HUES64 (cell line): Measurements from ENCODE around the gene SYNGR1.
"Not testable (repeated sequence)": the region's sequence is repeated elsewhere in the genome, so short reads cannot be mapped to it uniquely, and the experiment has no call there.

Experiments used
- H3K27ac ChIP-seq: 2 replicates; pipeline ENCODE4 v1.7.0; 2013; ENCODE audit warnings: low read depth, low read length, inconsistent platforms
- H3K27me3 ChIP-seq: 2 replicates; pipeline ENCODE4 v1.6.1; 2013; ENCODE audit warnings: mild to moderate bottlenecking, low read length; ENCODE audit not compliant: insufficient read depth
- H3K36me3 ChIP-seq: 2 replicates; pipeline ENCODE4 v1.6.1; 2013; ENCODE audit warnings: mild to moderate bottlenecking, low read length; ENCODE audit not compliant: insufficient read depth
- H3K4me1 ChIP-seq: 2 replicates; pipeline ENCODE4 v1.6.1; 2013; ENCODE audit warnings: mild to moderate bottlenecking, low read length, moderate library complexity; ENCODE audit not compliant: insufficient read depth
- H3K4me3 ChIP-seq: 2 replicates; pipeline ENCODE4 v1.5.1; 2013; ENCODE audit warnings: mild to moderate bottlenecking, low read length, moderate library complexity
- H3K9ac ChIP-seq: 2 replicates; pipeline ENCODE4 v1.6.1; 2013; ENCODE audit warnings: mild to moderate bottlenecking, low read depth, low read length
- H3K9me3 ChIP-seq: 2 replicates; pipeline ENCODE4 v1.6.1; 2013; ENCODE audit warnings: low read depth, low read length; ENCODE audit not compliant: insufficient read depth
- WGBS: fragments of 150-250, 120-280 bp; methylation state at CpG from one replicate; pipeline ENCODE4 v1.1.7; 2013; ENCODE audit warnings: missing lambda C conversion rate; 5-methylcytosine and 5-hydroxymethylcytosine counted together

Gene SYNGR1

DNA sequence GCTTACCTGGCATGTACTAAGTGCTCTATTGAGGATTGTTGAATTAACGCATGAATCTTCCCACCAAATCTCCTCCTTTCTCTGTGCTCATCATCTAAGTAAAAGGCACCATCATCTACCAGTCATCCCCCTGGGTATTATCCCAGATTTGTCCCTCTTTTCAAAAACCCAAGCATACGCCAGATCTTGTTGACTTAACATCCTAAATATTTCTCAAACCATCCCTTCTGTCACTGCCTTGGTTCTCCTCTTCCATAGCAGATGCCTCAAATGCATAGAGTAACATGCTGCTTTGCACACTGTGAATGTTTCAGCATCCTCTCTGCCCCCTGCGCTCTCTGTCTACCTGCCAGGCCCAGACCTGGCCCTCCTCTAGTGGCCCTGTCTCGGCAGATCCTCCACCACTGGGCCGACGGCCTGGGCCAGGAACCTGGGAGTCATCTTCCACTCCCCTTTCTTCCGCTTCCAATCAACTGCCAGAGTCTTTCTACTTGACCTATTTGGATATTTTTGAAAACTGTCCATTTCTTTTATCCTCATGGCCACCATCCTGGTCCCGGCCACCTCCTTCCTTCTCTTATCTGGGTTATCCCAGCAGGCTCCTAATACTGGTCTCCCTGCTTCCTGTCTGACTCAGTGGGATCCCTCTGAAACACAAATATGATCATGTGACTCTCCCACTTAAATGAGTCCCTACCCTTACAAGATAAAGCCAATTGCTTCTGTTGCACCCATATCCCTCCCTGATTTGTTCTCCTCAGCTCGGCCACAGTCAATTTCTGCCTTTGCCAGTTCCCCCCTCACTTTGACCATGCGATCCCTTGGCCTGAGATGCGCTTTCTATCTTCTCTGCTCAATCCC is 46.4 kb downstream of the SYNGR1 start:
- 85% methylated on average over 11 of the region's 11 CpGs for WGBS
- Histone ChIP-seq H3K27me3 (no peaks in the 10 kb centered on the region), H3K36me3 (no peaks in the 10 kb centered on the region), H3K4me1 (no peaks in the 10 kb centered on the region), H3K27ac (no peak overlapping the region), H3K9ac (no peak overlapping the region), H3K9me3 (no peaks in the 10 kb centered on the region), H3K4me3 (no peak overlapping the region)

DNA sequence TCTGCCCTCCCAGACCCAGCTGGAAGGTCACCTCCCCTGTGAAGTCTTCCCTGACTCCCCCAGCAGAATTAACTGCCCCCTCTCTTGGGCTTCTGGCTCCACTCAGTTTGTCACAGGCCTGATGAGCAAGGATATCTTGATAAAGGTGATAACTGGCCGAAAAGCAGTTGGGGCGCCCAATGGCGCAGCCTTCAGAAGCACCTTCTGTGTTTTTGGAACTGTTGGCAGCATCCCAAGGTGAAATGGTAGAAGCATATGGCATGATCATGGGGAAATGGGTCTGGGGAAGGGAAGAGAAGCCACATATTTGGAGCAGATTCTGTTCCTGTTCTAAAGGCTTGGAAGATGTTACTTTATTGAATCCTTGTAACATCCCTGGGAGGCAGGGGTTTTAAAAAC is 47.0 kb downstream of the SYNGR1 start:
- WGBS: 95% methylated on average over 3 of the region's 3 CpGs
- no peaks in the 10 kb centered on the region for H3K4me1 ChIP-seq
- no peaks in the 10 kb centered on the region for H3K36me3 ChIP-seq
- no peaks in the 10 kb centered on the region for H3K9me3 ChIP-seq
- H3K9ac ChIP-seq: no peak overlapping the region
- H3K27ac ChIP-seq: no peak overlapping the region
- H3K4me3 ChIP-seq: no peak overlapping the region
- H3K27me3 ChIP-seq: no peaks in the 10 kb centered on the region

GRCh38 chr22:39401301-39401631 is 51.5 kb downstream of the SYNGR1 start:
- Histone ChIP-seq H3K27me3 (no peaks in the 10 kb centered on the region), H3K4me1 (no peaks in the 10 kb centered on the region), H3K36me3 (peaks cover 3% of the 10 kb centered on the region; the same call in 1 of the 2 replicates), H3K9me3 (no peaks in the 10 kb centered on the region), H3K9ac (no peak overlapping the region), H3K4me3 (no peak overlapping the region), H3K27ac (no peak overlapping the region)
- 96% methylated on average over 4 of the region's 4 CpGs for WGBS

- no peaks in the 10 kb centered on the region for H3K4me1 ChIP-seq
- no peaks in the 10 kb centered on the region for H3K27me3 ChIP-seq
- no peak overlapping the region for H3K9ac ChIP-seq
- no peak overlapping the region for H3K4me3 ChIP-seq
- peaks cover 3% of the 10 kb centered on the region; the same call in 1 of the 2 replicates for H3K36me3 ChIP-seq
- no peak overlapping the region for H3K27ac ChIP-seq
- no peaks in the 10 kb centered on the region for H3K9me3 ChIP-seq
- WGBS: 90% methylated on average over 28 of the region's 28 CpGs
Measured at GRCh38 chr22:39405346-39406085, 55.7 kb downstream of the SYNGR1 start.

DNA sequence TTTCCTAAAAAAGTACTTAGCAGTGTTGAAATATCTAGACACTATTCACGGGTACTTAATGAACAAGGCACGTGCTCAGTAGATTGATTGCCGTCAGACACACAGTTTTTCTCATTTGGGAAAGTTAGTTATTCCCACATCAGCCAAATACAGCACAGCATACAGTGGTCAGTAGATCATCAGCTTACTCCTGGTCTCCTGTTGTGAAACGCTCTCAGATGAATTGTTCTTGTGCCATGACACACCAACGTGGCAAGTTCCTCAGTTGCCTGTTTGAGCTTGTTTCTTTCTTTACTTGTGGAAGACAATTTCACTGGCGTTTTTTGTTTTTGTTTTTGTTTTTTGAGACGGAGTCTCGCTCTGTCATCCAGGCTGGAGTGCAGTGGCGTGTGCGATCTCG is 58.4 kb downstream of the SYNGR1 start:
- 94% methylated on average over 11 of the region's 11 CpGs for WGBS
- Histone ChIP-seq H3K27me3 (no peaks in the 10 kb centered on the region), H3K36me3 (peaks cover 3% of the 10 kb centered on the region; the same call in 1 of the 2 replicates), H3K4me3 (no peak overlapping the region), H3K9ac (no peak overlapping the region), H3K27ac (no peak overlapping the region), H3K4me1 (no peaks in the 10 kb centered on the region), H3K9me3 (no peaks in the 10 kb centered on the region)

DNA sequence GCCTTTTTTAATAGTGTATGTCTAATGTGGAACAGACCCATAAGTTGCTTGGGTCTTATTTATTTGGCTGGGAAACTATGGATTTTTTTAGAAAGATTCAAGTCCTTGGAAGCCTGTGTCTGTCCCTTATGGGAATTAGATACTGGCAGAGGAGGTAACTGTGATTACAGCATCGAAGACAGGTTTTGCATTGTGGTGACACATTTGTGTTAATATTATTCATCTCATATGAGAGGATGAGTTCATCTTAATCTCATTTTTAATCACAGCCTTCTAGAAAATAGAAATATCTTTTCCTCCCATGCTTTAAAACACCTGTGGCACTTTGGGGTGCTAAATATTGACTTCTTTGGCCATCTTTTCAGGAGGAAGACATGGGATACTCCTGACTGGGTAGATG is 59.0 kb downstream of the SYNGR1 start:
- Histone ChIP-seq H3K9me3 (no peaks in the 10 kb centered on the region), H3K27ac (no peak overlapping the region), H3K9ac (no peak overlapping the region), H3K4me1 (no peaks in the 10 kb centered on the region), H3K4me3 (no peak overlapping the region), H3K27me3 (no peaks in the 10 kb centered on the region), H3K36me3 (peaks cover 3% of the 10 kb centered on the region; the same call in 1 of the 2 replicates)
- WGBS: 80% methylated on average over 1 of the region's 1 CpG

- H3K4me1 ChIP-seq: no peaks in the 10 kb centered on the region
- no peak overlapping the region for H3K9ac ChIP-seq
- H3K27me3 ChIP-seq: no peaks in the 10 kb centered on the region
- no peak overlapping the region for H3K27ac ChIP-seq
- WGBS: 93% methylated on average over 11 of the region's 11 CpGs
- no peaks in the 10 kb centered on the region for H3K9me3 ChIP-seq
- no peak overlapping the region for H3K4me3 ChIP-seq
- peaks cover 3% of the 10 kb centered on the region; the same call in 1 of the 2 replicates for H3K36me3 ChIP-seq
Measured at GRCh38 chr22:39409516-39410029, 59.8 kb downstream of the SYNGR1 start.

DNA sequence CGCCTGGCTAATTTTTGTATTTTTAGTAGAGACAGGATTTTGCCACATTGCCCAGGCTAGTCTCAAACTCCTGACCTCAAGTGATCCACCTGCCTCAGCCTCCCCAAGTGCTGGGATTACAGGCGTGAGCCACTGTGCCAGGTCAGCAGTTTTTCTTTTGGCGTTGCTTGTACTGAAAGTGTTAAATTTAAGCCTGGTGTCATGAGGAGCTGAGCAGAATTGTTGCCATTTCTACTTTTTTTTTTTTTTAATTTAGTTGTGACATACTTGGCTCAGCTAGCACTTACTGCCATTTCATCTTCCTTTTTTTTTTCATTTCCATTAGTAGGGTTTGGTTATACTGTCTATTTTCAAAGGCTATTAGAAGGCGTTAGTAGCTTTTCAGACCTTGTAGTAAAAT is 60.5 kb downstream of the SYNGR1 start:
- 98% methylated on average over 3 of the region's 4 CpGs for WGBS
- H3K36me3 ChIP-seq: peaks cover 5% of the 10 kb centered on the region; the same call in 1 of the 2 replicates
- no peaks in the 10 kb centered on the region for H3K9me3 ChIP-seq
- H3K9ac ChIP-seq: no peak overlapping the region
- H3K4me3 ChIP-seq: no peak overlapping the region
- no peaks in the 10 kb centered on the region for H3K4me1 ChIP-seq
- H3K27ac ChIP-seq: no peak overlapping the region
- no peaks in the 10 kb centered on the region for H3K27me3 ChIP-seq

DNA sequence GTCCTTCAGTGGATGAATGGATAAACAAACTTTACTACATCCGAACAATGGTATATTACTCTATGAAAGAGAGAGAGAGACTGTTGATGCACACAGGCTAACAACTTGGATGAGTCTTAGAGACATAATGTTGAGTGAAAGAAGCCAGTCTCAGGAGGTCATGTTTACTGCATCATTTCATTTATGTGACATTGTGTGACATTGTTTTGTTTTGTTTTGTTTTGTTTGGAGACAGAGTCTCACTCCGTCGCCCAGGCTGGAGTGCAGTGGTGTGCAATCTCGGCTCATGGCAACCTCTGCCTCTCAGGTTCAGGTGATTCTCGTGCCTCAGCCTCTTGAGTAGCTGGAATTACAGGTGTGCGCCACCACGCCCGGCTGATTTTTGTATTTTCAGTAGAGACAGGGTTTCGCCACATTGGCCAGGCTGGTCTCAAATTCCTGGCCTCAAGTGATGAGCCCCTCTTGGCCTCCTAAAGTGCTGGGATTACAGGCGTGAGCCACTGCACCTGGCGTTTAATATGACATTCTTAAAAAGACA is 62.1 kb downstream of the SYNGR1 start:
- not testable (repeated sequence) for H3K4me1 ChIP-seq, H3K27me3 ChIP-seq, H3K4me3 ChIP-seq, H3K9ac ChIP-seq, H3K27ac ChIP-seq, H3K9me3 ChIP-seq
- H3K36me3 ChIP-seq: peaks cover 15% of the 10 kb centered on the region
- 95% methylated on average over 11 of the region's 11 CpGs for WGBS

DNA sequence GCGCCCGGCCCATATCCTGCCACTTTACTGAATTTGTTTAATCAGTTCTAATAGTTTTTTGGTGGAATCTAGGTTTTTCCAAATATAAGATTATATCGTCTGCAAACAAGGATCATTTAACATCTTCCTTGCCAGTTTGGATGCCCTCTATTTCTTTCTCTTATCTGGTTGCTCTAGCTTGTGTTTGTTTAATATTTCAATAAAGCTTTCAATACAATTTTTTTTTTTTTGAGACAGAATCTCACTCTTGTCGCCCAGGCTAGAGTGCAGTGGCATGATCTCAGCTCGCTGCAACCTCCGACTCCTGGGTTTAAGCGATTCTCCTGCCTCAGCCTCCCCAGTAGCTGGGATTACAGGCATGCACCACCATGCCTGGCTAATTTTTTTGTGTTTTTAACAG is 63.4 kb downstream of the SYNGR1 start:
- H3K9ac ChIP-seq, H3K4me3 ChIP-seq, H3K27me3 ChIP-seq, H3K27ac ChIP-seq, H3K9me3 ChIP-seq, H3K4me1 ChIP-seq: not testable (repeated sequence)
- H3K36me3 ChIP-seq: peaks cover 23% of the 10 kb centered on the region
- 91% methylated on average over 6 of the region's 7 CpGs for WGBS

DNA sequence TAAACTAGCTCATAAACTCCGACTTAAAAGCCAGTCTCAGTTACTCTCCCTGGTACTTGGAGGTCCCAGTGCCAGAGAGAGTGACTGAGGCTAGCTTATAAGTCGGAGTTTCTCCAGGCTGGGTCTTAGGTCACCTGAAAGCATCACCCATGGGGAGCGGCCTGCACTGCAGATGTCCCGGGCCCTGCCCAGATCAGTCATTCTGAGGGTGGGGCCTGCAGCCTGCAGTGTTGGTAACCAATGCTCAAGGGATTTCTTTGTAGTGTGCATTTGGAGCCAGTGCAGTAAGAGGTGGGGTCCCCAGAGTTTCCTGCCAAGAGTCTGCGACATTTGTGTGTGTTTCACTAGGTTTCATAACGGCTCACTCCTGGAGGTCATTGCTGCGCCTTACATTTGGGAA is 64.6 kb downstream of the SYNGR1 start:
- Histone ChIP-seq H3K27ac (no peak overlapping the region), H3K9ac (no peak overlapping the region), H3K9me3 (no peaks in the 10 kb centered on the region), H3K4me1 (no peaks in the 10 kb centered on the region), H3K36me3 (peaks cover 32% of the 10 kb centered on the region), H3K4me3 (no peak overlapping the region), H3K27me3 (no peaks in the 10 kb centered on the region)
- WGBS: 91% methylated on average over 7 of the region's 7 CpGs
